Stimulated activated CD8-positive, alpha-beta memory T cell treated with anti-CD3 and anti-CD28 coated beads, Interleukin-4, amount 100 ng/mL, for 1 hour (primary cell): Measurements from ENCODE around the gene ADAM19.

Experiments
- DNase-seq, 2 donors: peaks; one replicate each; pipeline ENCODE4 v3.0.0-alpha.2; 2020; ENCODE audit warnings: low read depth in 2 of 2, low spot score in 1 of 2

The ADAM19 gene

DNA sequence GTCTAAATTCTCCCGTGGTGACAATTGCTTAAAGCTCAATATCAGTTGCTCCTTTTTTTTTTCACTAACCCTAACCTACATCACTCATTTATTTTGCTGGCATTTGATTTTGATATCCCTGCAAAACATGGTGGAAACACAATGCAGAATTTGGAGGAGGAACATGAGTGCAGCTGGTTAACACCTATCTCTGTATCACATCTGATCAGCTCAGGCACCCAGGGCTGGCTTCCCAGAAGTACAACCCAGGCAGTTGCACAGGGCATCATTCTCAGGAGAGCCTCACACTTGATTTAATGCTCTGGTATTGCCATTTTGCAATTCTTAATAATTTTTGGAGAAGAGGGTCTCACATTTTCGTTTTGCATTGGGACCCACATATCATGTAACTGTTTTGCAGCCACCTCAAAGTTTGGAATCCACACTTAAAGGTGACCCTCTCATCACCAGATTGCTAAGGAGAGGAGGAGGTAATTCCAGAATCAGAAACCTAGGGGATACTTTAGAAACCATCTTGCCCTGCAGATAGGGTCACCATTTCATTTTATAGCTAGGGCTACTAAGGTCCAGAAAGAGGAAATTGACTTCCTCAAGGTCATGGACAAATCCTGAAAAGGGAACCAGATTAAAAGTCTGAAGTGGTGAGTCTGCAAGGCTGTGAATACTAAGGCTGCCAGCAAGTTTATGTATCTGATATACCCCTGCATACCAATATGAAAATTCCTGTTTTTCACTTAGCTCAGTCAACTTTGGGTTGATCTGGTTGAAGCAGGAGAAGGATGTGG, 19.3 kb upstream of the ADAM19 start:
- DNase-seq: no peak

- DNase-seq: no peak
Measured at GRCh38 chr5:157594257-157594656, 18.7 kb upstream of the ADAM19 start.

DNA sequence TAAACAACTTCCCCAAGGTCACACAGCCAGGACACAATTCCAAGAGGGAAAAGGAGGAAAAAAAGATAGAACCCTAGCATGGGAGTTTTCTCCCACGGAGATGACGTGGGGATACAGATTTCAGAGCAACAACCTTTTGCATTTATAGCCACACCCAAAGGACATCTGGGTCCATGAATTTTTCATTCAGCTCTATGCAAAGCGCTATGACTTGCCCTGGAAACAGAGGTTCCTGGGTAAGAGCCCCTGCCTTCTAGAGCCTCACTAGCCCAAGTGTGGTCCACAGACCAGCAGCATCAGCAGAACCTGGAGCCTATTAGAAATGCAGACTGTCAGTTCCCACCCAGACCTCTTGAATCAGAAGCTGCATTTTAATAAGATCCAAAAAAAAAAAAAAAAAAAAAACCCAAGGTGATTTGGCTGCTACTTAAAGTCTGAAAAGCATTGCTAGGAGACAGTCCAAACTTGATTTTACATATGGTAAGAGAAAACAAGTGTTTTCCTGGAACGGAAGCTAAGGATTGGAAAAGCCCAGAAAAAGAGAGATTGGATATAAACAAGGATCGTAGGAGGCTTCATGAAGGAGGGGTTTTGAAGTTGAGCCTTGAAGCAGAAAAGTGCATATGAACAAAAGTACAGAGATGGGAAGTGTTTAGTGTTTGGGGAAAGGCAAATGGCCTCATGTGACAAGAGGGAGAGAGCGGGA, 17.6 kb upstream of the ADAM19 start:
- no peak for DNase-seq

GRCh38 chr5:157592594-157592993, 17.0 kb upstream of the ADAM19 start:
- DNase-seq: no peak

DNA sequence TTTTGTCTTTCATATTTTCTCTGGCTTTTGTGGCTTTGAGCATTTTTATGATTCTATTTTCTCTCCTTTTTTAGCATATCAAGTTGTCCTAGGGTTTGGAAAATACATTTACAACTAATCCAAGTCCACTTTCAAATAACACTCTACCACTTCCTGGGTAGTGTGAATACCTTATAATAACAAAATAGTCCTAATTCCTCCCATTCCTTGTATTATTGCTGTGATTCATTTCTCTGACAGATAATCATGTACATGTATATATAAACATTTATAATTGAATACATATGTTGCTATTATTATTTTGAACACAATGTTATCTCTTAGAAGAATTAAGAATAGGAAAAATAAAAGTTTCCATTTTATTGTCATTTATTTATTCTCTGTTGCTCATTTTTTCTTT, 14.9 kb upstream of the ADAM19 start:
- DNase-seq: no peak

DNA sequence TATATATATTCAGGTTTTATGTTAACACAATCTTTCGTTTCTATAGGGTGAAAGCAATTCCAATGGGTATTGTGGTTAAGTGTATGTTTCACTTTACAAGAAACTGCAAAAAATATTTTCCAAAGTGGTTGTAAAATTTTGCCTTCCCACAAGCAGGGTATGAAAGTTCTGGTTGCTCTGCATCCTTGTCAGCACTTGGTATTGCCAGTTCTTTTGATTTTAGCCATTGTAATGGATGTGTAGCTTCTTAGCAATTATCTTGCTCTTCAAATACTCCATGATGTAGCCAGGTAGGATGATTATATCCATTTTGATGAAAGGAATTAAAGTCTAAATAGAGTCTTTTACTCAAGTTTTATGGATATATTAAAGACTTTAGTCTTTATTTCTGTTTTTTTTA, 9.1 kb upstream of the ADAM19 start:
- no peak for DNase-seq

GRCh38 chr5:157582731-157583620, 7.4 kb upstream of the ADAM19 start:
- DNase-seq: no peak

GRCh38 chr5:157581901-157582300, 6.3 kb upstream of the ADAM19 start:
- no peak for DNase-seq

DNA sequence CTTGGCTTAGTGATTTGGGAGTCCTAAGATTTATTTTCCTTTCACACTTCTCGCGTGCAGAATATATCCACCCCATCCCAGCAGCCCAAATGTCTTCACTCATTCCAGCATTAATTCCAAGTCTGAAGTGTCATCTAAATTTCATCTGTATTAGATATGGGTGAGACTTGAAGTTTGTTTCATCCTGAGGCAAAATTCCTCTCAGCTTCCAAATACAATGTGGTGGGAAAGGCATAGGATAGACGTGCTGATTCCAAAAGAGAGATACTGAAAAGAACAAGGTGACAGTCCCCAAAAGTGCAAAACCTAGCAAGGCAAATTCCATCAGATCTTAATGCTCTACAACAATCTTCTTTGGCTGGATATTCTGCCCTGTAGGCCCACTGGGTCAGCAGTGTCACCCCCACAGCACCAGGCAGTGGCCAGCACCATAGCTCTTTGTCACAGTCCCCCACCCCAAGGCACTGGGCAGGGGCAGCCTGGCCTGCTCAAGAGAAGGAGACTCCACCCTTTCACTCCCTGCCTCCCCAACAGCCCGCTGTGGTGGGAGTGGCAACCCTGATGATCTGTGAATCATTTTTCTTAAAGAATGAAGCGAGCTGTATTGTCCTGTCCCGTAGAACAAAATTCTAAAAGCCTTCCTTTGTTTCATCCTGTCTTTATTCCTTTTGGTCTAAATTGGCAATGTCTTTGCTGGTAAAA, 2.7 kb upstream of the ADAM19 start:
- no peak for DNase-seq

DNA sequence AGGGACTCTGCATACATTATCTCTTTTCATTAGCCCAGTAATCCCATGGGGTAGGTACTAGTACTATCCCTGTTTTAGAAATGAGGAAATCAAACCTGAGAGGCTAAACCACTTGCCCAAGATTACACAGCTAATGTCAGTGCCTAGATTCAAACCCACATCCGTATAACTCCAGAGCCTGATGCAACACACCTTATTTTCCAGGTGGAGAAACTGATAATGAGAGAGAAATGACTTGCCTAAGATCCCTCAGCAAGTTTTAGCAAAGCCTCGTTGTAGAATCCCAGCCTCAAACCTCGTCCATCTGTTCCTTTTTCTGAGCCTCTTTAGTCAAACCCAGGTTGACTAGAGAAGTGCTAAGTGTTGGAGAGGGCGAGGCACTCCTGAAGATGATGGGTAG, 1.1 kb upstream of the ADAM19 start:
- DNase-seq: no peak

DNA sequence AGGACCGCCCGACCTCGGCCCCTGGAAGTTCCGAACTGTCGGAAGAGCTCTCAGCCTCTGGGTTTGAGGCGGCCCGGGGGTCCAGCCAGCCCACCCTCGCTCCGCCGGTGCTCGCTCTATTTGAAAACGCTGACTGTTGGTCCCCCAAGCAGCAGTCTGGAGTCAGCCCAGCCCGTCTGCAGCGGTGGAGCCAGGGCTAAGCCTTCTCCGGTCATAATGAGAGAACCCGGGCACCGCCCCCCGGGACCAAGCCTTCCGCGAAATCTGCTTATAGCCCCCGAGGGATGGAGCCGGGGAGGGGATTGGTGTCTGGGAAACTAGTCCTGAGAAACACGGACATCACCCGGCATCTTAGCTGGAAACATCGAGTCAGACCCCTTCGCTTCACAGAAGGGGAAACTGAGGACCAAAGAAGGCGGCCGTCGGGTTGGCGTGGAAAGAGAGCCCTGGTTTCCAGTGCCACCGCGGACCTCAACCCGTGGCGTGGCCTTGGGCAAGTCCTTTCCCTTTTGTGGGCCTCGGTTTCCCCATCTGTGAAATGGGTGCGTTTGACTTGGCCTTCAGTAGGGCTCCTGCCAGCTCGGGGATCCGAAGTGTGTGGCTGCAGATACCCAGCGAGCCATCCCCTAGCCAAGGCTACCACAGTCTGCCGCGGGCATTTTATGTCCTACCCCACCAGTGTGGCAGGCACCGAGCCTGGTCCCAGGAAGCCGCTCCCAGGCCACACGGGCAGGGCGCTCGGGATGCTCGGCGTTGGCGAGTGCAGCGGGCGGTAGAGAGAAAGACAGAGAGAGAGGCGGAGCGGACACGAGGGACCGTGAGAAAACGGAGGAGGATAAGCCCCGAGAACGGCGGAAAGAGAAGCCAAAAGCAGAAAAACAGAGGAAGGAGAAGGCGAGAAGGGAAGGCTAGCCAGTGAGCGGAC, 857 bp downstream of the ADAM19 start:
- no peak for DNase-seq

DNA sequence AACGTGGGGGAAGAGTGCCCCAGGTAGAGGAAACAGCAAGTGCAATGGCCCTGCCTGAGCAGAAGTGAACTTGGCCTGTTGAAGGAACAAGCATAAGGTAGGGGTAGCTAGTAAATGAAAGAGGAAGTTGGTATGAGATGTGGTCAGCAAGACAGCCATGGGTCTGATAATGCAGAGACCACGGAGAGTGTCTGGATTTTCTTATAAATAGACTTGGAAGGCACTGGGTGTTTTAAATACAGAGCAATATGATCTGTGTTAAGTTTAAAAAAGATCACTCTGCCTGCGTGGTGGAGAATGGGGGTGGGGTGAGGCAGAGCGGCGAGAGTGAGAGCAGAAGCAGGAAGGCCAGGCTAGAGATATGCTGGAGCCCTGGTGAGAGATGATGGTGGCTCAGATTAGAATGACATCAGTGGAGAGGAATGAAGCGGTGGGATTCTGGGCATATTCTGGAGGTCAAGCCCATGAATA, 4.2 kb downstream of the ADAM19 start:
- DNase-seq: no peak

DNA sequence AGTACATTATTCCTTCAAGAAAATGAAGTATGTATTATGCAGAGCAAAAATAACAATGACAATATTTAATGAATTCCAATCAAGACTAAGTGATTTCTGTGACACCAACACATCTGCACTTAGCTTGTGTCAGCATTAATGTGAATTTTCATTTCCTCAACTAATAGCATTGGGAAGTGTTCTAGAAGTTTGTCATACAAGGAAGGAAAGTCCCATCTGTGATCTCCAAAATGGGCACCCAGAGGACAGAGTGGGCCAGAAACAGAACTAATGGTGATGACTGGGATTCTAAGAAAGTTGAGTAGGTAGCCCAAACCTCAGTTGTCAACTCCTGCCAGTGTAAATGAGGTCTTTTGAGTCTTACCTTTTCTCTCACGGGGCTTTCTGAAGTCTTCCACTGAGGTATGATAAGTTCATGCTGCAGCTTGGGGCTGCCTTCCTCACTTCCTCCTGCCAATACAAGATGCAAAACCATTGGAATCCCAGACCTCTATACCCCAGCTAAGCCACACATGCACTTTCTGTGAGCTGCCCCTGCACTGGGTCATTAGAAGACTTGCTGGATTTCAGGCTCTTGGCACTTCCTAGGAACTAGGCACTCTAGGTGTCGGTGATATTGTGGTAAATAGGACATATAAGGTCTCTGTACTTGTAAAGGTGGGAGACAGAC, 4.9 kb downstream of the ADAM19 start:
- DNase-seq: no peak

DNA sequence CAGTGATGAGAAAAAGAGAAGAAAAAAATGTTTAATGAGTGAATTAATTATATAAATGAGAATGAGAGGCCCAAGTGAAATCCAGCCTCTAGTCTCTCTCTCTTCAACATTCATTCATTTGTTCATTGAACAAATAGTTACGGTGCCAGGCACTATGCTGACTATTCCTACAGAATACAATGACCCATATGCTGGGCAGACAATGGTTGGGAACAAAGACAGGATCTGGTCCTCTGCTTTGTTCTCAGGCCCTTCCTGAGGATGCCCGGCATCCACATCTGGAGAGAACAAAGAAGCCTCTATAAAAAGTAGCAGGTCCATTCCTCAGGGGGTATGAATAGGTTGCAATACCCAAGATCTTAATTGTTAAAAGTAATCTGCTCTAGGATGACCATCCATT, 6.9 kb downstream of the ADAM19 start:
- DNase-seq: no peak

- DNase-seq: no peak
Measured at GRCh38 chr5:157568222-157568621, 7.4 kb downstream of the ADAM19 start.

GRCh38 chr5:157566902-157567489, 8.6 kb downstream of the ADAM19 start:
- no peak for DNase-seq

- no peak for DNase-seq
Measured at GRCh38 chr5:157563929-157564716, 11.5 kb downstream of the ADAM19 start.

DNA sequence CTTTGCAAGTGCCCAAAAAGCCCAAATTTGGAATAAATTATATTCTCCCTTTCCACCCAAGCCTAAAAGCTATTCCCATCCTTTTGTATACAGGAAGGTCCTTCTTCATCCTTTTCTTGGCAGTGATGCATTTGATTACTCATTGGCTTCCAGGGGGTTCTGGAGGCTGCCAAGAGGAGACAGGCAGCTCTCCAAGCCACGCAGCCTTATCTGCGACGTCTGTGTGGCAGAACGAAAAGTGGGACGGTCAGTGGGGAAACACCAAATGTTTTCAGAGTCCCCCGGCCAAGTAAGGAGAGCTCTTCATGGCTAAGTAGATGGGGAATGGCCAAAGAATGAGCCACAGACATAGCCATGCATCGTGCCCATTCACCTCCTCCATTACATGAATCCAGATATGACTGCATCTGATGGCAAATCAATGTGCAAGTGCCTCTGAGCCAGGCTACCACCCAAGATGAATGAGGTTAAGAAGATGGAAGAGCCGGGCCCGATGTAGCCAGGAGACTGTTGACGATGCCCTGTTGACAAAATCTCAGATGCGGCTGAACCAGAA, 12.1 kb downstream of the ADAM19 start:
- no peak for DNase-seq
